Measurements from ENCODE around the gene SH3BP1. TPM values are rescaled to one million over a fixed set of nuclear protein-coding genes. Genes with fewer than 3 reads are reported as not detected.

SH3BP1 gene
- total RNA-seq, 4 donors from 2014 or later, result 33.8 to 53.4 (median 42.0) TPM

DNA sequence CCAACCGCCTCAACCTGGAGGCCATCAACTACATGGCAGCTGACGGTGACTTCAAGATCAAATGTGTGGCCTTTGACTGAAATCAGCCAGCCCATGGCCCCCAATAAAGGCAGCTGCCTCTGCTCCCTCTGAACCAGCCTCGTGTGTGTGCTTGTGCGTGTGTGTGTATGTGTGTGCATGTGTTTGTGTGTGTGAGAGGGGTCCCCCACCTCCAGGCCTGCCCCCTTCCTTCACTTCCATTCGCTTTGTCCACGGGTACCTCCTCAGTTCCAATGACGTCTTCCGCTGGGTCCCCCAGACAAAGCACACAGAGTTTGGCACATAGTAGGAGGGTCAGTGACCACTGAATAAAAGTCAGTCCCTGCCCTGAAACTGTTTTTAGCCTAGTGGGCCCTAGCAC, 40.2 kb downstream of the SH3BP1 start:
- peaks cover 0 to 6% (median 0%) of the 10 kb centered on the region in 3 donors for H3K36me3 ChIP-seq
- H3K4me1 ChIP-seq, result peaks cover 26 to 67% (median 34%) of the 10 kb centered on the region in 3 donors
- TF ChIP-seq, protein P1, sequence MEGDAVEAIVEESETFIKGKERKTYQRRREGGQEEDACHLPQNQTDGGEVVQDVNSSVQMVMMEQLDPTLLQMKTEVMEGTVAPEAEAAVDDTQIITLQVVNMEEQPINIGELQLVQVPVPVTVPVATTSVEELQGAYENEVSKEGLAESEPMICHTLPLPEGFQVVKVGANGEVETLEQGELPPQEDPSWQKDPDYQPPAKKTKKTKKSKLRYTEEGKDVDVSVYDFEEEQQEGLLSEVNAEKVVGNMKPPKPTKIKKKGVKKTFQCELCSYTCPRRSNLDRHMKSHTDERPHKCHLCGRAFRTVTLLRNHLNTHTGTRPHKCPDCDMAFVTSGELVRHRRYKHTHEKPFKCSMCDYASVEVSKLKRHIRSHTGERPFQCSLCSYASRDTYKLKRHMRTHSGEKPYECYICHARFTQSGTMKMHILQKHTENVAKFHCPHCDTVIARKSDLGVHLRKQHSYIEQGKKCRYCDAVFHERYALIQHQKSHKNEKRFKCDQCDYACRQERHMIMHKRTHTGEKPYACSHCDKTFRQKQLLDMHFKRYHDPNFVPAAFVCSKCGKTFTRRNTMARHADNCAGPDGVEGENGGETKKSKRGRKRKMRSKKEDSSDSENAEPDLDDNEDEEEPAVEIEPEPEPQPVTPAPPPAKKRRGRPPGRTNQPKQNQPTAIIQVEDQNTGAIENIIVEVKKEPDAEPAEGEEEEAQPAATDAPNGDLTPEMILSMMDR (IDR thresholded peaks at IDR 0.05), result no peak
- TF ChIP-seq POLR2A (IDR thresholded peaks at IDR 0.05), result no peak
- H3K27ac ChIP-seq, result peak overlapping the region in 2 of 4 donors; percentile 10 to 29
- DNase-seq, result no peak
- intact Hi-C loops (cut with DNase I), result loop anchor here (5.0 kb wide), 1 partner anchor 37 kb away; no protein-coding TSS in a partner anchor
- 83 to 84% methylated on average over 5 of the region's 8 CpGs for WGBS, 2 donors
- no peaks in the 10 kb centered on the region for H3K9me3 ChIP-seq
- H3K4me3 ChIP-seq, result no peak overlapping the region
- H3K27me3 ChIP-seq, result no peaks in the 10 kb centered on the region

DNA sequence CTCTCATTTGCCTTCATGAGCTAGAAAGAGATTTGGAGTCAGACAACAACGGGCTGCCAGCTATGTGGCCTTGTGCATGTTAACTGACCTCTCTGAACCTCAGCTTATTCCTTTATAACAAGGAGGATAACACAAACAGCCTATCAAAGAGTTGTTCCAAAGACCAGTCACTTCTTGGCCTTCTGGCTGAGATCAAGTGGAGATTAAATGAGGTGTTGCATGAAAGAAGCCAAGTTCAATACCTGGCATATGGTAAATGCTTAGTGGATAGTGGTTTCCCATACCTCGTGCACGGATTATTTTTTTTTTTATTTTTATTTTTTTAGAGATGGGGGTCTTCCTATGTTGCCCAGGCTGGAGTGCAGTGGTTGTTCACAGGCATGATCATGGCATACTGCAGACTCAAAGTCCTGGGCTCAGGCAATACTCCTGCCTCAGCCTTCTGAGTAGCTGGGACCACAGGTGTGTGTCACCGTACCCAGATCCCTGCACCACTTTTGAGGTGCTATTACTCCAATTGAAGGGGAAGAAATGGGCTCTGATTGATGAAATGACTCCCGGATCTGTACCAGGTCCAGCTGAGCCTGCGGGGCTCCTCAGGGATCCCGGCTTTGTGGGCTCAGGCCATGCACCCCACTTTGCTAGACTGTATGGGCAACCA, 40.9 kb downstream of the SH3BP1 start:
- intact Hi-C loops (cut with DNase I), result loop anchor here (5.0 kb wide), 1 partner anchor 38 kb away; no protein-coding TSS in a partner anchor
- H3K4me3 ChIP-seq, result no peak overlapping the region

DNA sequence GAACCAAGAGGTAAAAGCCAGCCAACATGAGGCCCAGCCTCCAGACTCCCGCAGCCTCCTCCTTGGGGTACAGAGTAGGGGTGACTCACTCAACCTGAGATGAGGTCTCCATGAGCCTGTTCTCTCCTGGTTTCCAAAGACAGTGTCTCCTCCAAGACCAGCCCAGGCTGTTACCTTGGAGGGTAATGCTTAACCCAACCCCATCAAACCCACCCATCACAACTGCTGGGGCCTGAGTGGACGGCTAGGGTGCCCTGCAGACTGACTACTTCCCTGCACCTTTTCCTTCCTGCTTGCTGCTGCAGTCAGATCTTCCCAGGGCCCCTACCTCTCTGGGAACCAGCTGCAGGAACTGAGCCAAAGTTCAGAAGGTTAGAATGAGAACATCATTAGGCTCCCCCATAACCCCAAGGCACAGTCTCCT, 41.5 kb downstream of the SH3BP1 start:
- Histone ChIP-seq H3K36me3 (peaks cover 0 to 6% (median 0%) of the 10 kb centered on the region in 3 donors), H3K9me3 (no peaks in the 10 kb centered on the region), H3K27me3 (no peaks in the 10 kb centered on the region), H3K4me3 (no peak overlapping the region), H3K4me1 (peaks cover 18 to 67% (median 30%) of the 10 kb centered on the region in 3 donors), H3K27ac (no peak overlapping the region)
- 65% methylated on average over 2 of the region's 2 CpGs; no CpG with 5 or more reads in 1 of the 2 donors for WGBS, 2 donors
- TF ChIP-seq POLR2A (IDR thresholded peaks at IDR 0.05), result no peak
- TF ChIP-seq, protein P1 (IDR thresholded peaks at IDR 0.05), result no peak
- intact Hi-C loops (cut with DNase I), result loop anchor here (5.0 kb wide), 1 partner anchor 39 kb away; no protein-coding TSS in a partner anchor
- DNase-seq, result no peak

More for the DNA sequence above, 40.9 kb downstream of the SH3BP1 start:
- peaks cover 20 to 67% (median 29%) of the 10 kb centered on the region in 3 donors for H3K4me1 ChIP-seq
- no peak for DNase-seq
- H3K36me3 ChIP-seq, result peaks cover 0 to 6% (median 0%) of the 10 kb centered on the region in 3 donors
- H3K9me3 ChIP-seq, result no peaks in the 10 kb centered on the region
- 58 to 76% methylated on average over 4 to 6 of the region's 7 CpGs for WGBS, 2 donors
- H3K27ac ChIP-seq, result no peak overlapping the region
- H3K27me3 ChIP-seq, result no peaks in the 10 kb centered on the region
- no peak for TF ChIP-seq POLR2A (IDR thresholded peaks at IDR 0.05)
- TF ChIP-seq, protein P1 (IDR thresholded peaks at IDR 0.05), result no peak

DNA sequence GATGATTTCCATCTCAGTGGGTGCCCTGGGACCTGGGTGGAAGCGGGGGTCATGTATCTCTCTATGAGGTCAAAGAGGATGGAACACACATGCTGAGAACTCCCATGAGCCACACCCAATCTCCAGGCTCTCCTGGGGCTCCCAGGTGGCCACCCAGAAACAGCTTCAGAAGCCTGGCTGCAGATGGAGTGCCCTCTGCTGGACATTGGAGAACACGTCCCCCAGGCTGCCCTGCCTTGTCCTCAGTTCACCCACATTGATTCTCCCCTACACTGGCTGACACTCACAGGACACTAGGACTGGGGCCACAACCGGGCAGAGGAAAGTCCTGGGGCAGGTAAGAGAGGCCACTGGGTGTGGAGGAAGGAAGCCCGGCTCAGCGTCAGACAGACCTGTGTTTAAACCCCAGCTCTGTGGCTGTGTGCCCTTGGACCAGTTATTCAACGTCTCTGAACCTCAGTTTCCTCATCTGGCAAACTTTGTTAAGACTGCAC, 42.1 kb downstream of the SH3BP1 start:
- WGBS, 2 donors, result 6 to 21% methylated on average over 2 to 3 of the region's 6 CpGs
- H3K27me3 ChIP-seq, result no peaks in the 10 kb centered on the region
- no peak for DNase-seq

More for the DNA sequence above, 42.1 kb downstream of the SH3BP1 start:
- TF ChIP-seq, protein P1 (IDR thresholded peaks at IDR 0.05), result peak; percentile 76 to 93 (median 85)
- TF ChIP-seq POLR2A (IDR thresholded peaks at IDR 0.05), result no peak
- H3K27ac ChIP-seq, result no peak overlapping the region
- H3K36me3 ChIP-seq, result peaks cover 0 to 6% (median 0%) of the 10 kb centered on the region in 3 donors
- peaks cover 14 to 62% (median 26%) of the 10 kb centered on the region in 3 donors for H3K4me1 ChIP-seq
- intact Hi-C loops (cut with DNase I), result loop anchor here (5.0 kb wide), 1 partner anchor 39 kb away; no protein-coding TSS in a partner anchor
- H3K9me3 ChIP-seq, result no peaks in the 10 kb centered on the region
- no peak overlapping the region for H3K4me3 ChIP-seq

Measured in esophagus squamous epithelium (tissue), 5 donors.